IMR-90 (cell line): ENCODE results near the gene DACT1. TPM values are rescaled to one million over a fixed set of nuclear protein-coding genes. Genes with fewer than 3 reads are reported as not detected.

ENCODE experiments used
- ATAC-seq: fragments of 200-7000 bp; cut with Tn5 transposase; 2 replicates; pipeline ENCODE4 v1.9.1; 2020; ENCODE audit warnings: low read depth, mild to moderate bottlenecking, moderate library complexity
- BruUV-seq: library from RNA; stranded (reverse); fragments of 400-500 nt; replicated peaks from 2 replicates; lab custom pipeline; 2021; lab: Mats Ljungman, UMichigan
- CTCF ChIA-PET: fragments of 300-600 bp; formaldehyde crosslinking; extraction: SDS; loops from one replicate; lab custom pipeline; 2021; ENCODE audit warnings: antibody characterized with exemption; lab: Yijun Ruan, JAX
- POLR2A ChIA-PET: fragments of 300-600 bp; sonication (Branson Sonifier 250); formaldehyde crosslinking; loops from one replicate; lab custom pipeline; 2022; ENCODE audit warnings: antibody characterized with exemption; ENCODE audit not compliant: unreplicated experiment; lab: Charles Lee
- DNase-seq: peaks from one replicate; pipeline ENCODE4 v3.0.0; 2013
- H2AFZ ChIP-seq: replicated peaks from 2 replicates; pipeline ENCODE3; 2013; ENCODE audit warnings: low read length, mild to moderate bottlenecking; ENCODE audit not compliant: poor library complexity
- H2AK5ac ChIP-seq: 2 replicates; pipeline ENCODE4 v1.6.1; 2013; ENCODE audit warnings: low read depth, low read length, inconsistent platforms
- H2AK9ac ChIP-seq: replicated peaks from 2 replicates; pipeline ENCODE3; 2013; ENCODE audit warnings: mild to moderate bottlenecking, low read depth, low read length, moderate library complexity; ENCODE audit not compliant: poor library complexity
- H2BK120ac ChIP-seq: 2 replicates; pipeline ENCODE4 v1.6.1; 2013; ENCODE audit warnings: low read depth, low read length, inconsistent platforms
- H2BK15ac ChIP-seq: 3 replicates; pipeline ENCODE4 v1.6.1; 2013; ENCODE audit warnings: low read depth, low read length, inconsistent platforms
- H2BK20ac ChIP-seq: 2 replicates; pipeline ENCODE4 v1.6.1; 2013; ENCODE audit warnings: low read depth, mild to moderate bottlenecking, inconsistent platforms, low read length, moderate library complexity
- H2BK5ac ChIP-seq: 2 replicates; pipeline ENCODE4 v1.6.1; 2013; ENCODE audit warnings: mild to moderate bottlenecking, low read depth, low read length, inconsistent platforms; ENCODE audit not compliant: poor library complexity, severe bottlenecking
- H3K14ac ChIP-seq: replicated peaks from 2 replicates; pipeline ENCODE4 v1.6.1; 2013; ENCODE audit warnings: low read depth, low read length, inconsistent platforms
- H3K18ac ChIP-seq: 2 replicates; pipeline ENCODE4 v1.6.1; 2013; ENCODE audit warnings: low read depth, low read length, control low read depth
- H3K23ac ChIP-seq: 2 replicates; pipeline ENCODE4 v1.6.1; 2013; ENCODE audit warnings: low read depth, low read length, inconsistent platforms
- H3K27ac ChIP-seq: 2 replicates; pipeline ENCODE4 v1.5.1; 2013; ENCODE audit warnings: mild to moderate bottlenecking, control low read depth, low read length; ENCODE audit not compliant: insufficient read depth
- H3K27me3 ChIP-seq: 2 replicates; pipeline ENCODE4 v1.6.1; 2013; ENCODE audit warnings: low read length; ENCODE audit not compliant: control insufficient read depth, insufficient read depth
- H3K36me3 ChIP-seq: 2 replicates; pipeline ENCODE4 v1.6.1; 2013; ENCODE audit warnings: low read length, mixed read lengths; ENCODE audit not compliant: control insufficient read depth, insufficient read depth
- H3K4ac ChIP-seq: 2 replicates; pipeline ENCODE4 v1.6.1; 2013; ENCODE audit warnings: low read depth, low read length, inconsistent platforms
- H3K4me1 ChIP-seq: 2 replicates; pipeline ENCODE4 v1.6.1; 2013; ENCODE audit warnings: low read length, mixed read lengths; ENCODE audit not compliant: control insufficient read depth, insufficient read depth
- H3K4me2 ChIP-seq: 2 replicates; pipeline ENCODE4 v1.6.1; 2013; ENCODE audit warnings: low read depth, mild to moderate bottlenecking, control low read depth, low read length, moderate library complexity
- H3K4me3 ChIP-seq: 2 replicates; pipeline ENCODE4 v1.5.1; 2013; ENCODE audit warnings: low read depth, mild to moderate bottlenecking, control low read depth, low read length, moderate library complexity; ENCODE audit not compliant: insufficient read depth
- H3K56ac ChIP-seq: 2 replicates; pipeline ENCODE4 v1.6.1; 2013; ENCODE audit warnings: low read length, inconsistent platforms; ENCODE audit not compliant: insufficient read depth; ENCODE audit errors: extremely low read depth
- H3K79me1 ChIP-seq, 2 experiments: 2 replicates each; pipeline ENCODE4 v1.6.1; 2013; ENCODE audit warnings: low read length in 2 of 2, inconsistent platforms in 1 of 2, low read depth in 1 of 2
- H3K9ac ChIP-seq: 2 replicates; pipeline ENCODE4 v1.6.1; 2013; ENCODE audit warnings: low read depth, low read length, control low read depth
- H3K9me1 ChIP-seq: 2 replicates; pipeline ENCODE4 v1.6.1; 2013; ENCODE audit warnings: low read length, inconsistent platforms; ENCODE audit not compliant: insufficient read depth
- H3K9me3 ChIP-seq: 2 replicates; pipeline ENCODE4 v1.6.1; 2013; ENCODE audit warnings: low read length; ENCODE audit not compliant: control insufficient read depth, insufficient read depth
- H4K20me1 ChIP-seq: 2 replicates; pipeline ENCODE4 v1.6.1; 2013; ENCODE audit warnings: low read length, inconsistent platforms; ENCODE audit not compliant: insufficient read depth
- H4K5ac ChIP-seq: 2 replicates; pipeline ENCODE4 v1.6.1; 2013; ENCODE audit warnings: mild to moderate bottlenecking, low read depth, low read length, control low read depth
- H4K8ac ChIP-seq, 2 experiments: 2 replicates each; pipeline ENCODE4 v1.6.1; 2013; ENCODE audit warnings: low read depth in 2 of 2, low read length in 2 of 2, control low read depth in 1 of 2, inconsistent platforms in 1 of 2
- H4K91ac ChIP-seq: 2 replicates; pipeline ENCODE4 v1.6.1; 2013; ENCODE audit warnings: low read depth, low read length, inconsistent platforms; ENCODE audit not compliant: insufficient read depth
- CEBPB ChIP-seq: IDR thresholded peaks from 2 replicates; pipeline ENCODE4 v1.6.1; 2012; ENCODE audit warnings: low read depth, low read length, improper control_type of control experiment
- MXI1 ChIP-seq: IDR thresholded peaks from 2 replicates; pipeline ENCODE4 v1.6.1; 2012; ENCODE audit warnings: low read depth, mild to moderate bottlenecking, low read length, moderate library complexity, borderline replicate concordance
- WGBS, 2 experiments: methylation state at CpG; one replicate each; pipeline versions ENCODE4 v1.1.5 to v1.1.7; 2013; ENCODE audit warnings: missing lambda C conversion rate in 2 of 2; ENCODE audit not compliant: insufficient read length in 1 of 2; ENCODE audit errors: extremely low coverage in 2 of 2; 5-methylcytosine and 5-hydroxymethylcytosine counted together
- dilution Hi-C: fragments of 300-500 bp; cut with HindIII; formaldehyde crosslinking; loops from one replicate; pipeline ENCODE4 v1.14.3; 2018; ENCODE audit warnings: low sequenced_read_pairs; ENCODE audit not compliant: unreplicated experiment
- in situ Hi-C: fragments of 300-500 bp; cut with MboI; formaldehyde crosslinking; loops from 3 replicates; pipeline ENCODE4 v1.14.3; 2019; ENCODE audit warnings: low sequenced_read_pairs, inconsistent platforms, mixed read lengths
- intact Hi-C: fragments of 100-400 bp; cut with micrococcal nuclease; formaldehyde crosslinking; loops from 2 replicates; pipeline ENCODE4 v1.10.0; 2022
- polyA plus RNA-seq, 3 experiments: library from polyadenylated mRNA; depleted of rRNA; stranded (reverse); fragments of >200 nt; gene quantifications; 2 replicates each; pipeline ENCODE4 v1.2.3, GENCODE V29; 2012; ENCODE audit warnings: low replicate concordance in 1 of 3
- total RNA-seq: library from RNA; depleted of rRNA; stranded (reverse); fragments of >200 nt; gene quantifications from 2 replicates; pipeline ENCODE4 v1.2.3, GENCODE V29; 2012
- TF ChIP-seq, protein P1 (sequence below): fragments of 150-350 bp; IDR thresholded peaks from 2 replicates; pipeline ENCODE4 v1.6.1; 2016; ENCODE audit warnings: low read depth, mild to moderate bottlenecking, low read length, moderate library complexity, borderline replicate concordance

The DACT1 gene
- total and polyA plus RNA-seq, 2 of the 4 experiments (the other 2 are of a cell fraction): 6.5 to 9.7 TPM

- Histone ChIP-seq H4K5ac (no peak overlapping the region), H2AK9ac (no peak overlapping the region), H3K27ac (no peak overlapping the region), H3K18ac (no peak overlapping the region), H2BK20ac (no peak overlapping the region), H2BK5ac (no peak overlapping the region), H3K4me3 (no peak overlapping the region), H3K14ac (no peak overlapping the region), H2AFZ (no peak overlapping the region), H4K8ac (no peak overlapping the region), H3K4me1 (no peaks in the 10 kb centered on the region), H2AK5ac (no peak overlapping the region), H4K91ac (no peak overlapping the region), H3K27me3 (peaks cover 26% of the 10 kb centered on the region), H2BK120ac (no peak overlapping the region), H3K4me2 (no peak overlapping the region), H3K36me3 (no peaks in the 10 kb centered on the region), H3K79me1 (no peaks in the 10 kb centered on the region), H3K9me1 (no peaks in the 10 kb centered on the region), H4K20me1 (no peaks in the 10 kb centered on the region), H2BK15ac (no peak overlapping the region), H3K56ac (no peak overlapping the region), H3K9ac (no peak overlapping the region), H3K9me3 (no peaks in the 10 kb centered on the region), H3K4ac (no peak overlapping the region), H3K23ac (no peak overlapping the region)
- no CpG with 5 or more reads among the region's 1 CpG for WGBS, 2 experiments
- ChIA-PET CTCF (no interaction called here), POLR2A (no interaction called here)
- no TSS peak for BruUV-seq
- no peak for DNase-seq
- ATAC-seq: no peak
- no peak for TF ChIP-seq CEBPB
- TF ChIP-seq, protein P1, sequence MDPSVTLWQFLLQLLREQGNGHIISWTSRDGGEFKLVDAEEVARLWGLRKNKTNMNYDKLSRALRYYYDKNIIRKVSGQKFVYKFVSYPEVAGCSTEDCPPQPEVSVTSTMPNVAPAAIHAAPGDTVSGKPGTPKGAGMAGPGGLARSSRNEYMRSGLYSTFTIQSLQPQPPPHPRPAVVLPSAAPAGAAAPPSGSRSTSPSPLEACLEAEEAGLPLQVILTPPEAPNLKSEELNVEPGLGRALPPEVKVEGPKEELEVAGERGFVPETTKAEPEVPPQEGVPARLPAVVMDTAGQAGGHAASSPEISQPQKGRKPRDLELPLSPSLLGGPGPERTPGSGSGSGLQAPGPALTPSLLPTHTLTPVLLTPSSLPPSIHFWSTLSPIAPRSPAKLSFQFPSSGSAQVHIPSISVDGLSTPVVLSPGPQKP: no peak
- TF ChIP-seq MXI1: no peak
- dilution Hi-C loops: no loop called here
- intact Hi-C loops: no loop called here
- in situ Hi-C loops: no loop called here
These were observed 40.2 kb downstream of the DACT1 start for GRCh38 chr14:58677996-58678395.
